Colonic mucosa (tissue), 4 donors: ENCODE measurements around the gene GAMT. TPM values are rescaled to one million over a fixed set of nuclear protein-coding genes. Genes with fewer than 3 reads are reported as not detected.

Experiments used
- DNase-seq: peaks from one replicate; pipeline ENCODE4 v3.0.0-alpha.2; 2020
- H3K27ac ChIP-seq: fragments of 200-600 bp; one replicate; pipeline ENCODE4 v1.8.0; 2021
- H3K27me3 ChIP-seq: fragments of 200-600 bp; one replicate; pipeline ENCODE4 v1.8.0; 2021
- H3K36me3 ChIP-seq: fragments of 200-600 bp; one replicate; pipeline ENCODE4 v1.8.0; 2021
- H3K4me1 ChIP-seq: fragments of 200-600 bp; one replicate; pipeline ENCODE4 v1.8.0; 2021; ENCODE audit warnings: mild to moderate bottlenecking
- H3K4me3 ChIP-seq: fragments of 200-600 bp; one replicate; pipeline ENCODE4 v1.8.0; 2021
- H3K9ac ChIP-seq, 2 donors: one replicate each; pipeline ENCODE4 v1.7.0; 2013; ENCODE audit warnings: control low read depth in 2 of 2, low read depth in 2 of 2, low read length in 2 of 2
- H3K9me3 ChIP-seq: fragments of 200-600 bp; one replicate; pipeline ENCODE4 v1.8.0; 2021
- intact Hi-C: fragments of 100-400 bp; cut with DNase I; formaldehyde crosslinking; loops from one replicate; pipeline ENCODE4 v1.14.1; 2022
- total RNA-seq, 2 donors: library from RNA; stranded (reverse); fragmentation: NEBNext Ultra II Directional in 1 of 2; extraction: Animal tissue kit (Norgen Biotek cat#: 25700) in 1 of 2; gene quantifications; one replicate each; pipeline ENCODE4 v1.2.1, GENCODE V29; 2021
- TF ChIP-seq, protein P1 (sequence below): fragments of 200-600 bp; IDR thresholded peaks from one replicate; pipeline ENCODE4 v1.8.0; 2022; ENCODE audit warnings: antibody characterized with exemption, mild to moderate bottlenecking
- donor health status: healthy.
- donor health status: DM: no; HTN: no; CAD: no.
- donor health status: DM: no; HTN: no; CAD: no.

GAMT gene
- total RNA-seq, 2 donors from 2014 or later, result 3.3 to 3.7 TPM

DNA sequence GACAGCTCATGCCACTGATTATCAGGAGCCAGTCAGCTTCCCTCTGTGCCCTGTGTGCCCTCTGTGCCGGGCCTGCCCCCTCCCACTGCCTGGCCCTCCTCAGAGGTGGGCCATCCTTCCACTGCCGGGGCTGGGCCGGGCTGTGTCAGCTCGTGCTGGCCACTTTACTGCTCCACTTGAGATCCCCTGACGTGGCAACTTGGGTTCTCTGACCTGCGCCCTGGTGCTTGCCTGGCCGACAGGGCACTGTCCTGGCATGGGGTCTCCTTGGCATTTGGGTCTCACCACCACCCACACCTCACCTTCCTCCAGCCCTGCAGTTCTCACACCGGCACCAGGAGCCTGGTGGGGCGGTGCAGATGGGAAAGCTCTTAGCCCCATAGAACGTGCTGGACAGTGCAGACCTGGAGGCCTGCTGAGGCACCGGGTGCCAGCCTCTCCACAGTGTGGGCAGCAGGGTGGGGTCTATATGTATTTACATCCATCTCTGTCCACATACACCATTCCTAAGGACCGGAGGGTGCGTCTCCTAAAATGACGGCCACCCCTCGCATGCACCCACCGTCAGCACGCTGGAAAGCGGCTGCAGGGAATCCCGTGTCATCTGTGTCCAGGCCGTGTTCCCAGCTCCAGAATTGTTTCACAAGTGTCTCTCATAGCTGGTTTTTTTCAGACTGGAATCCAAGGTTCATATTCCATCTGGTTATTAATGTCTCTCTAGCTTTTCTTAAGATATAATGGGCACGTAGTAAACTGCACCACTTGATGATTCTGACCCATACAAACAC, 17.8 kb upstream of the GAMT start:
- intact Hi-C loops, result no loop called here
- H3K36me3 ChIP-seq, result peaks cover 10% of the 10 kb centered on the region

DNA sequence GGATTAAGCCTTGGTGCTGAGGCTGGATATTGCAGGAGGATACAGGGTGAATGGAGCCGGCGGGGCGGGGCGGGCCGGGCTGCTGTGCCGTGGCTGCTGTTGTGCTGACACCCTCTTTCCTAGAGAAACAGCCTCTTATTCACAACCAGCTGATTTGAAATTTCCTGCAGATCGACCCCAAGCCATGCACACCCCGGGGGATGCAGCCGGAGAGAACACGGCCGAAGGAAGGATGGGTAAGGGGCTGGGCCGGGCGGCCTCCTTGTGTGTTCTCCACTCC, 17.1 kb upstream of the GAMT start:
- no peak for DNase-seq
- Histone ChIP-seq H3K9ac (no peak overlapping the region), H3K4me1 (peaks cover 19% of the 10 kb centered on the region), H3K27ac (no peak overlapping the region), H3K9me3 (no peaks in the 10 kb centered on the region), H3K4me3 (no peak overlapping the region), H3K36me3 (peaks cover 10% of the 10 kb centered on the region), H3K27me3 (no peaks in the 10 kb centered on the region)
- TF ChIP-seq, protein P1, sequence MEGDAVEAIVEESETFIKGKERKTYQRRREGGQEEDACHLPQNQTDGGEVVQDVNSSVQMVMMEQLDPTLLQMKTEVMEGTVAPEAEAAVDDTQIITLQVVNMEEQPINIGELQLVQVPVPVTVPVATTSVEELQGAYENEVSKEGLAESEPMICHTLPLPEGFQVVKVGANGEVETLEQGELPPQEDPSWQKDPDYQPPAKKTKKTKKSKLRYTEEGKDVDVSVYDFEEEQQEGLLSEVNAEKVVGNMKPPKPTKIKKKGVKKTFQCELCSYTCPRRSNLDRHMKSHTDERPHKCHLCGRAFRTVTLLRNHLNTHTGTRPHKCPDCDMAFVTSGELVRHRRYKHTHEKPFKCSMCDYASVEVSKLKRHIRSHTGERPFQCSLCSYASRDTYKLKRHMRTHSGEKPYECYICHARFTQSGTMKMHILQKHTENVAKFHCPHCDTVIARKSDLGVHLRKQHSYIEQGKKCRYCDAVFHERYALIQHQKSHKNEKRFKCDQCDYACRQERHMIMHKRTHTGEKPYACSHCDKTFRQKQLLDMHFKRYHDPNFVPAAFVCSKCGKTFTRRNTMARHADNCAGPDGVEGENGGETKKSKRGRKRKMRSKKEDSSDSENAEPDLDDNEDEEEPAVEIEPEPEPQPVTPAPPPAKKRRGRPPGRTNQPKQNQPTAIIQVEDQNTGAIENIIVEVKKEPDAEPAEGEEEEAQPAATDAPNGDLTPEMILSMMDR, result no peak
- intact Hi-C loops, result no loop called here

More for the DNA sequence above, 17.8 kb upstream of the GAMT start:
- TF ChIP-seq, protein P1, result no peak
- Histone ChIP-seq H3K27ac (no peak overlapping the region), H3K4me1 (peaks cover 19% of the 10 kb centered on the region), H3K9me3 (no peaks in the 10 kb centered on the region), H3K4me3 (no peak overlapping the region), H3K9ac (no peak overlapping the region), H3K27me3 (no peaks in the 10 kb centered on the region)
- DNase-seq, result no peak

DNA sequence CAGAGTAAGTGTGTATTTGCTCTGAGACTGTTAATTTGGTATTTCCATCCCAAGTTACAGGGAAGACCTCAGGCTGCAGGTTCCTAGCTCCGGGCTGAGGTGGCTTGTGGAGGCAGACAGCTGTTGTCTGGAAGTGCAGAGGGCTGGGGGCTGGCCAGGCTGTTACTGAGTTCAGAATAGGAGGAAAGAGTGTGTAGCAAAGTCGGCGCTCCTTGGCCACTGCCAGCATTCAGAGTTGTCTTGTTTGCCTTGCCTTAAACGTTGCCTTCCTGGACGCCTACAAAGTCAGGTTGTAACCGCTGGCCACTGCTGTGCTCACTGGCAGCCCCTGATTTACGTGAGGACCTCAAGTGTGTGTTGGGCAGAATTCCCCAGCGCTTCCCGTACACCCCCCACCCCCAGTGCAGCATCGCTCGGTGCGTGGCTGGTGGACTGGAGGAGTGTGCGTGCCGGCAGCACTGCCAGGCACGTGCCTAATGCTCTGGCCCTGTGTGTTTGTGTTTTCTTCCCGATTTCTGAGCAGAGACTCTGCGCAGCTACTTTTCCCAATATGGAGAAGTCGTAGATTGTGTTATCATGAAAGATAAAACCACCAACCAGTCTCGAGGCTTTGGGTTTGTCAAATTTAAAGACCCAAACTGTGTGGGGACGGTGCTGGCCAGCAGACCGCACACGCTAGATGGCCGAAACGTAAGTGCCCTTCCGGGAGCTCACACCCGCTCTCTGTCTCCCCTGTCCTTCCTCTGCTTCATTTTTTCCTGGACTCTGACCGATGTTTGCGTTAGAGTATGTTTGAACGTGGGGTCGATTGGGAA, 16.5 kb upstream of the GAMT start:
- Histone ChIP-seq H3K27me3 (no peaks in the 10 kb centered on the region), H3K9me3 (no peaks in the 10 kb centered on the region), H3K27ac (no peak overlapping the region), H3K36me3 (peaks cover 10% of the 10 kb centered on the region), H3K9ac (no peak overlapping the region), H3K4me1 (peaks cover 19% of the 10 kb centered on the region), H3K4me3 (no peak overlapping the region)
- no peak for DNase-seq
- TF ChIP-seq, protein P1, result no peak
- intact Hi-C loops, result no loop called here

DNA sequence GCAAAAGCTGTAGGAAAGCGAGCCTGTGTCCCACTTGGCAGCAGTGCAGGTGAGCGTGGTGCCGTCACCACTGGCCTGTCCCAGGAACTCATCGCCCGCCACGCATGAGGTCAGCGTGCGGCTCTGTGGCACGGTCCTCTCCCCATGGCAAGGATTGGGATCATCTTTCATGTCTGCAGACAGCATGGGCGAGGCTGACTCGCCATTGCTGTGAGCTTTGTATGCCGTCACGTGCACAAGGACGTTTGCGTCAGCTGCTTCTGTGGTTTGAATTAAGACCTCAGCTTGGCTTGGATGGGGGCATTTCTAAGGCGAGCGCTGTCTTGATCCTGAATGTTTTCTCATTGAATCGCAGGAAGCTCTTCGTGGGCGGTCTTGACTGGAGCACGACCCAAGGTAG, 15.8 kb upstream of the GAMT start:
- H3K27ac ChIP-seq, result no peak overlapping the region
- no peaks in the 10 kb centered on the region for H3K27me3 ChIP-seq
- no peak overlapping the region for H3K9ac ChIP-seq
- H3K4me1 ChIP-seq, result peaks cover 19% of the 10 kb centered on the region
- intact Hi-C loops, result no loop called here
- H3K36me3 ChIP-seq, result peaks cover 10% of the 10 kb centered on the region
- DNase-seq, result no peak
- TF ChIP-seq, protein P1, result no peak
- no peaks in the 10 kb centered on the region for H3K9me3 ChIP-seq
- H3K4me3 ChIP-seq, result no peak overlapping the region

DNA sequence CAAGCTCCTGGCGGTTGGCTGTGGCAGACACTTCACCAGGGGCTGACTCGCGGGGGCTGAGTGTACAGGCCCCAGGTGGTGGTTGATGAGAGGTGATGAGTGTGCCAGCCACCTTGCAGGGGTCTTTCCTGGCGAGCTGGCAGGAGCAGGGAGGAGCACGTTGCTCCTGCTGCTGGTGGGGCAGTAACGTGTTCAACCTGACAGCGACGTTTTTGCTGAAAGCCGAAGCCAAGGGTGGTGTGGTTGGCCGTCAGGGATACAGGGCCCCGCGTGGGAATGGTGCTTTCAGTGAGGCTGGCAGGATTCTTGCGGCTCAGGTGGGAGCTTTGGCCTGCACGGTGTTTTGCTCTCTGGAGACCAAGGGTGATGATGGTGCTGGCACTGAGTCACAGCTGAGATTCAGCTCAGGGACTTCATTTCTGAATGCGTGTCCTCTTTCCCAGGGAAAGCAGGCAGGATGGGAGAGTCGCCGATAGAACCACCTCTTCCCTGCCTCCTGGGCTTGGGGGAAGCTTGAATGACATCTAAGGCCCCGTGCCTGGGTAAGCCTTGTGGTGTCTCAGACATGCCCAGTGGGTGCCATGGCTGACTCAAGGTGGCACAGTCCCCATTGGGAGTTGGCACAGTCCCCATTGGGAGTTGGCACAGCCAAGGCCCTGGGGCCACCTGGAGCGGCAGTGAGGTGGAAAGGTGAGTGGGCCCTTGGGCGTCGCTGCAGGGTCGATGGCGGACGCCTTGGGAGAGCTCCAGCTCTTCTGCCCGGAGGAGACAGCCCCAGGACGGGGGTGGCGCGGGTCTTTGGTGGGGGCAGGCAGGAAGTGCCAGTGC, 14.9 kb upstream of the GAMT start:
- Histone ChIP-seq H3K9ac (peak overlapping the region; percentile 14 to 71), H3K9me3 (no peaks in the 10 kb centered on the region), H3K4me3 (no peak overlapping the region), H3K4me1 (peaks cover 27% of the 10 kb centered on the region), H3K27ac (peak overlapping the region; percentile 57), H3K27me3 (no peaks in the 10 kb centered on the region), H3K36me3 (peaks cover 10% of the 10 kb centered on the region)
- TF ChIP-seq, protein P1, result no peak
- intact Hi-C loops, result no loop called here
- no peak for DNase-seq
